ENCODE measurements around the gene HP1BP3. TPM values are rescaled to one million over a fixed set of nuclear protein-coding genes. Genes with fewer than 3 reads are reported as not detected.

Gene HP1BP3
- total and polyA plus RNA-seq, 2 of the 4 experiments (the other 2 are of a cell fraction) = 88.4 to 151 TPM

GRCh38 chr1:20703124-20703756 lies 83.9 kb downstream of the HP1BP3 start:
- no peak overlapping the region for H2BK120ac ChIP-seq (ENCODE audit: low read depth, low read length)
- H3K27ac ChIP-seq (ENCODE audit: insufficient read depth, low read length) = no peak overlapping the region
- H3K4ac ChIP-seq (ENCODE audit: low read depth, low read length) = no peak overlapping the region
- H2BK5ac ChIP-seq (ENCODE audit: low read depth, low read length, poor library complexity, severe bottlenecking) = no peak overlapping the region
- WGBS, 2 experiments (ENCODE audit: extremely low coverage in 2 of 2, insufficient read length in 1 of 2) = 100% methylated on average over 2 of the region's 4 CpGs
- POLR2A ChIA-PET (ENCODE audit: unreplicated experiment) = no interaction called here
- H3K4me2 ChIP-seq (ENCODE audit: low read depth, low read length) = no peak overlapping the region
- H4K8ac ChIP-seq (ENCODE audit: low read depth in 2 of 2, low read length in 2 of 2) = no peak overlapping the region
- no peak for DNase-seq
- ATAC-seq (ENCODE audit: low read depth) = no peak
- no peak overlapping the region for H3K23ac ChIP-seq (ENCODE audit: low read depth, low read length)
- intact Hi-C loops (cut with micrococcal nuclease) (no loop called here), dilution Hi-C loops (cut with HindIII; ENCODE audit: low sequenced_read_pairs, unreplicated experiment) (no loop called here), in situ Hi-C loops (cut with MboI; ENCODE audit: low sequenced_read_pairs) (no loop called here)
- no peaks in the 10 kb centered on the region; the same call in 1 of the 2 replicates for H4K20me1 ChIP-seq (ENCODE audit: insufficient read depth, low read length)
- no peaks in the 10 kb centered on the region for H3K36me3 ChIP-seq (ENCODE audit: control insufficient read depth, insufficient read depth, low read length)
- no peaks in the 10 kb centered on the region for H3K27me3 ChIP-seq (ENCODE audit: control insufficient read depth, insufficient read depth, low read length)
- peaks cover 6% of the 10 kb centered on the region for H3K9me1 ChIP-seq (ENCODE audit: insufficient read depth, low read length)
- no peak overlapping the region for H3K9ac ChIP-seq (ENCODE audit: low read depth, low read length)
- TF ChIP-seq USF2 (IDR thresholded peaks at IDR 0.05; ENCODE audit: low read depth, low read length) (no peak), CTCF (conservative IDR thresholded peaks at IDR 0.05; ENCODE audit: low read depth, low read length) (no peak), RAD21 (IDR thresholded peaks at IDR 0.05; ENCODE audit: low read length) (no peak), MAZ (IDR thresholded peaks at IDR 0.05; ENCODE audit: borderline replicate concordance, low read depth, low read length) (no peak), MXI1 (IDR thresholded peaks at IDR 0.05; ENCODE audit: borderline replicate concordance, low read depth, low read length) (no peak), RFX5 (IDR thresholded peaks at IDR 0.05; ENCODE audit: low read depth, low read length) (no peak), ELK1 (IDR thresholded peaks at IDR 0.05; ENCODE audit: borderline replicate concordance, low read depth, low read length) (no peak), POLR2A (IDR thresholded peaks at IDR 0.05; ENCODE audit: low read depth, low read length) (no peak), BHLHE40 (IDR thresholded peaks at IDR 0.05; ENCODE audit: low read depth, low read length) (no peak), CHD1 (IDR thresholded peaks at IDR 0.05; ENCODE audit: low read depth, low read length) (no peak)
- H3K18ac ChIP-seq (ENCODE audit: low read depth, low read length) = no peak overlapping the region
- H3K4me3 ChIP-seq (ENCODE audit: insufficient read depth, low read depth, low read length) = no peak overlapping the region
- no peak overlapping the region for H2AK9ac ChIP-seq (replicated peaks; ENCODE audit: low read depth, low read length, poor library complexity)
- H4K91ac ChIP-seq (ENCODE audit: insufficient read depth, low read depth, low read length) = no peak overlapping the region
- no peak overlapping the region for H2AK5ac ChIP-seq (ENCODE audit: low read depth, low read length)
- H2BK20ac ChIP-seq (ENCODE audit: low read depth, low read length) = no peak overlapping the region
- H3K79me1 ChIP-seq (ENCODE audit: low read depth in 1 of 2, low read length in 2 of 2) = peaks cover 0 to 10% of the 10 kb centered on the region in 2 experiments; a peak in 2 of 4 replicates
- CTCF ChIA-PET = no interaction called here
- no peaks in the 10 kb centered on the region for H3K9me3 ChIP-seq (ENCODE audit: control insufficient read depth, insufficient read depth, low read length)
- no TSS peak for BruUV-seq (replicated peaks)
- H3K4me1 ChIP-seq (ENCODE audit: control insufficient read depth, insufficient read depth, low read length) = peaks cover 4% of the 10 kb centered on the region
- H3K56ac ChIP-seq (ENCODE audit: extremely low read depth, insufficient read depth, low read length) = no peak overlapping the region
- H2BK15ac ChIP-seq (ENCODE audit: low read depth, low read length) = 0 out of 3 replicates have a peak overlapping the region, but pooled peaks have one; percentile 13
- no peak overlapping the region for H3K14ac ChIP-seq (replicated peaks; ENCODE audit: low read depth, low read length)
- no peak overlapping the region for H4K5ac ChIP-seq (ENCODE audit: low read depth, low read length)
- H2AFZ ChIP-seq (replicated peaks; ENCODE audit: low read length, poor library complexity) = no peak overlapping the region
